NB4 (cell line): Measurements from ENCODE around the gene SORBS1.

Experiments
- TF ChIP-seq, protein P1 (sequence below): IDR thresholded peaks from 2 replicates; pipeline ENCODE4 v1.6.1; 2011; ENCODE audit warnings: low read depth, low read length
- TF ChIP-seq, protein P2 (sequence below): IDR thresholded peaks from one replicate; pipeline ENCODE4 v1.5.1; 2012; ENCODE audit warnings: low read depth, low read length

DNA sequence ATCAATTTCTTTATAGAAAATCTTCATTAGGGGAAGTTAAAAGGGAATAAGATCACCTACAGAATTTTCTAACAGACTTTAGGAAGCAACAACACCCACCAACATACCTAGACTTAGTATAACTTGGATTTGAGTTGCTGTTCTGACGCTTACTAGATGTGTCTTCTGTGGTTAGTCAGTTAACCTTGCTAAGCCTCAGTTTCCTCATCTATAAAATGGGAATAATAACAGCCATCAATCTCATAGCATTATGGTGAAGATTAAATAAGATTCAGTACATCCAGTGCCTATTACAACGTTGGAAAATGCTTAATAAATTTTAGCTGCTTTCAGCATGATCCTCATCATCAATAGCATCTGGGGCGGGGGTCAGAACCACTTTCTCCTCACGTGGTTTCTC, 106.2 kb downstream of the SORBS1 start:
- TF ChIP-seq, protein P1, sequence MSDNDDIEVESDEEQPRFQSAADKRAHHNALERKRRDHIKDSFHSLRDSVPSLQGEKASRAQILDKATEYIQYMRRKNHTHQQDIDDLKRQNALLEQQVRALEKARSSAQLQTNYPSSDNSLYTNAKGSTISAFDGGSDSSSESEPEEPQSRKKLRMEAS, result no peak
- TF ChIP-seq, protein P2, sequence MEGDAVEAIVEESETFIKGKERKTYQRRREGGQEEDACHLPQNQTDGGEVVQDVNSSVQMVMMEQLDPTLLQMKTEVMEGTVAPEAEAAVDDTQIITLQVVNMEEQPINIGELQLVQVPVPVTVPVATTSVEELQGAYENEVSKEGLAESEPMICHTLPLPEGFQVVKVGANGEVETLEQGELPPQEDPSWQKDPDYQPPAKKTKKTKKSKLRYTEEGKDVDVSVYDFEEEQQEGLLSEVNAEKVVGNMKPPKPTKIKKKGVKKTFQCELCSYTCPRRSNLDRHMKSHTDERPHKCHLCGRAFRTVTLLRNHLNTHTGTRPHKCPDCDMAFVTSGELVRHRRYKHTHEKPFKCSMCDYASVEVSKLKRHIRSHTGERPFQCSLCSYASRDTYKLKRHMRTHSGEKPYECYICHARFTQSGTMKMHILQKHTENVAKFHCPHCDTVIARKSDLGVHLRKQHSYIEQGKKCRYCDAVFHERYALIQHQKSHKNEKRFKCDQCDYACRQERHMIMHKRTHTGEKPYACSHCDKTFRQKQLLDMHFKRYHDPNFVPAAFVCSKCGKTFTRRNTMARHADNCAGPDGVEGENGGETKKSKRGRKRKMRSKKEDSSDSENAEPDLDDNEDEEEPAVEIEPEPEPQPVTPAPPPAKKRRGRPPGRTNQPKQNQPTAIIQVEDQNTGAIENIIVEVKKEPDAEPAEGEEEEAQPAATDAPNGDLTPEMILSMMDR, result no peak
